ENCODE data around the gene ASNSD1. TPM values are rescaled to one million over a fixed set of nuclear protein-coding genes. Genes with fewer than 3 reads are reported as not detected.

Gene ASNSD1
- total and polyA plus RNA-seq, 2 of the 13 experiments (the other 11 are each of a cell fraction or from before 2014, with no cell fraction given), result 35.1 to 96.6 TPM

DNA sequence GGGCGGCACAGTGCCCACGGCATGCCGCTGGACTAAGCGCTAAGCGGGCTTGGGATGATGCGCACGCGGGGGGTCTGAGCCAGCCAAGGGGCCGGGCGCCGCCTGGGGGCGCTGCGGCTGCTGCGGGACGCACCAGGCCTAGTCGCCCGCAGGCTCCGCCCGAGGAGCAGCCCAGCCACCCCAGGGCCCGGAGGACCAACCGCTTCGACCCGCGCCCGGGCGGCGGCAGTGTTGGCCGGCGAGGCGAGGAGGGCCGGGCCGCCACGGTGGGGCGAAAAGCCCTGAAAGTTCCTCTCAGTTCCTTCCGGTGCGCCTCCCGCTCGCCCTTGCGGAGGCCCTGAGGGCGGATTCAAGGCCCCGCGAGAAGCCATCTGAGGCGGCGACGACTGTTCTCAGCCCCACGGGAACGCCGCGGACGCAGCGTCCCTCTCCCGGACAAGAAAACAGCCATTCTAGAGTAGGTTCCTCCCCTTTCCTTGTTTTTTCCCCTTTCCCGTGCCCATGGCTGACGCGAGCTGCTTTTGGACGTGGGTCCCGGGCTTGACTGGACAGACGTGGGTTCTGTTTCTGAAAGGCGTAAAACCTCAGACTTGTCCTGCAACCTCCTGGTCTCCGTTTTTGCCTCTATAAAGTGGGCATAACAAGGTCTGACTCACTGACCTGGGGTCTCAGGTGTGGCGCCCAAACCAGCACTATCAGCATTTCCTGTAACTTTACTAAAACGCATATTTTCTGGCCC, 13.3 kb downstream of the ASNSD1 start, which contains the start of gene ANKAR (continued):
- TF ChIP-seq, protein P1, sequence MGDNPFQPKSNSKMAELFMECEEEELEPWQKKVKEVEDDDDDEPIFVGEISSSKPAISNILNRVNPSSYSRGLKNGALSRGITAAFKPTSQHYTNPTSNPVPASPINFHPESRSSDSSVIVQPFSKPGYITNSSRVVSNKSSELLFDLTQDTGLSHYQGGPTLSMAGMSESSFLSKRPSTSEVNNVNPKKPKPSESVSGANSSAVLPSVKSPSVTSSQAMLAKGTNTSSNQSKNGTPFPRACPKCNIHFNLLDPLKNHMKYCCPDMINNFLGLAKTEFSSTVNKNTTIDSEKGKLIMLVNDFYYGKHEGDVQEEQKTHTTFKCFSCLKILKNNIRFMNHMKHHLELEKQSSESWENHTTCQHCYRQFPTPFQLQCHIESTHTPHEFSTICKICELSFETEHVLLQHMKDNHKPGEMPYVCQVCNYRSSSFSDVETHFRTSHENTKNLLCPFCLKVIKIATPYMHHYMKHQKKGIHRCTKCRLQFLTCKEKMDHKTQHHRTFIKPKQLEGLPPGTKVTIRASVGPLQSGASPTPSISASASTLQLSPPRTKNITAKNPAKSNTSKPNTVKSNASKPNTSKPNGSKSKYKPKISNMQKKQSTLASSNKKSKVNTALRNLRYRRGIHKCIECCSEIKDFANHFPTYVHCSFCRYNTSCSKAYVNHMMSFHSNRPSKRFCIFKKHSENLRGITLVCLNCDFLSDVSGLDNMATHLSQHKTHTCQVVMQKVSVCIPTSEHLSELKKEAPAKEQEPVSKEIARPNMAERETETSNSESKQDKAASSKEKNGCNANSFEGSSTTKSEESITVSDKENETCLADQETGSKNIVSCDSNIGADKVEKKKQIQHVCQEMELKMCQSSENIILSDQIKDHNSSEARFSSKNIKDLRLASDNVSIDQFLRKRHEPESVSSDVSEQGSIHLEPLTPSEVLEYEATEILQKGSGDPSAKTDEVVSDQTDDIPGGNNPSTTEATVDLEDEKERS (CRISPR knock-in tag; IDR thresholded peaks at IDR 0.05), result peak; percentile 94
- TF ChIP-seq, protein P2, sequence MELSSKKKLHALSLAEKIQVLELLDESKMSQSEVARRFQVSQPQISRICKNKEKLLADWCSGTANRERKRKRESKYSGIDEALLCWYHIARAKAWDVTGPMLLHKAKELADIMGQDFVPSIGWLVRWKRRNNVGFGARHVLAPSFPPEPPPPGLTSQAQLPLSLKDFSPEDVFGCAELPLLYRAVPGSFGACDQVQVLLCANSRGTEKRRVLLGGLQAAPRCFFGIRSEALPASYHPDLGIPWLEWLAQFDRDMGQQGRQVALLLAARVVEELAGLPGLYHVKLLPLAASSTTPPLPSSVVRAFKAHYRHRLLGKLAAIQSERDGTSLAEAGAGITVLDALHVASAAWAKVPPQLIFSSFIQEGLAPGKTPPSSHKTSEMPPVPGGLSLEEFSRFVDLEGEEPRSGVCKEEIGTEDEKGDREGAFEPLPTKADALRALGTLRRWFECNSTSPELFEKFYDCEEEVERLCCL (CRISPR knock-in tag; IDR thresholded peaks at IDR 0.05; ENCODE audit: borderline replicate concordance), result no peak
- peak; percentile 96; the same call in 1 of the 2 replicates for TF ChIP-seq ZNF333 (CRISPR knock-in tag; IDR thresholded peaks at IDR 0.05; ENCODE audit: borderline replicate concordance)
- TF ChIP-seq ZNF879 (CRISPR knock-in tag; IDR thresholded peaks at IDR 0.05), result no peak; the same call in 1 of the 2 replicates
- no peak; the same call in 1 of the 2 replicates for TF ChIP-seq ZMYM2 (CRISPR knock-in tag; IDR thresholded peaks at IDR 0.05)
- peak; percentile 99 for TF ChIP-seq ZNF891 (CRISPR knock-in tag; IDR thresholded peaks at IDR 0.05)
- TF ChIP-seq, protein P3, sequence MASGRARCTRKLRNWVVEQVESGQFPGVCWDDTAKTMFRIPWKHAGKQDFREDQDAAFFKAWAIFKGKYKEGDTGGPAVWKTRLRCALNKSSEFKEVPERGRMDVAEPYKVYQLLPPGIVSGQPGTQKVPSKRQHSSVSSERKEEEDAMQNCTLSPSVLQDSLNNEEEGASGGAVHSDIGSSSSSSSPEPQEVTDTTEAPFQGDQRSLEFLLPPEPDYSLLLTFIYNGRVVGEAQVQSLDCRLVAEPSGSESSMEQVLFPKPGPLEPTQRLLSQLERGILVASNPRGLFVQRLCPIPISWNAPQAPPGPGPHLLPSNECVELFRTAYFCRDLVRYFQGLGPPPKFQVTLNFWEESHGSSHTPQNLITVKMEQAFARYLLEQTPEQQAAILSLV (CRISPR knock-in tag; IDR thresholded peaks at IDR 0.05; ENCODE audit: borderline replicate concordance), result peak; percentile 98; the same call in 1 of the 2 replicates
- TF ChIP-seq, protein P4, sequence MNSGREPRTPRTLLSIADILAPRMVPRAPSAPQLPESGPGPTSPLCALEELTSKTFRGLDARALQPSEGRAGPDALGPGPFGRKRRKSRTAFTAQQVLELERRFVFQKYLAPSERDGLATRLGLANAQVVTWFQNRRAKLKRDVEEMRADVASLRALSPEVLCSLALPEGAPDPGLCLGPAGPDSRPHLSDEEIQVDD (CRISPR knock-in tag; IDR thresholded peaks at IDR 0.05; ENCODE audit: borderline replicate concordance), result no peak; the same call in 1 of the 2 replicates
- peak; percentile 85; the same call in 1 of the 2 replicates for TF ChIP-seq SALL2 (CRISPR knock-in tag; IDR thresholded peaks at IDR 0.05)
- TF ChIP-seq ZNF562 (CRISPR knock-in tag; IDR thresholded peaks at IDR 0.05; ENCODE audit: borderline replicate concordance), result peak; percentile 79; the same call in 1 of the 2 replicates
- no peak; the same call in 1 of the 2 replicates for TF ChIP-seq ZNF460 (CRISPR knock-in tag; IDR thresholded peaks at IDR 0.05; ENCODE audit: borderline replicate concordance)
- TF ChIP-seq, protein P5, sequence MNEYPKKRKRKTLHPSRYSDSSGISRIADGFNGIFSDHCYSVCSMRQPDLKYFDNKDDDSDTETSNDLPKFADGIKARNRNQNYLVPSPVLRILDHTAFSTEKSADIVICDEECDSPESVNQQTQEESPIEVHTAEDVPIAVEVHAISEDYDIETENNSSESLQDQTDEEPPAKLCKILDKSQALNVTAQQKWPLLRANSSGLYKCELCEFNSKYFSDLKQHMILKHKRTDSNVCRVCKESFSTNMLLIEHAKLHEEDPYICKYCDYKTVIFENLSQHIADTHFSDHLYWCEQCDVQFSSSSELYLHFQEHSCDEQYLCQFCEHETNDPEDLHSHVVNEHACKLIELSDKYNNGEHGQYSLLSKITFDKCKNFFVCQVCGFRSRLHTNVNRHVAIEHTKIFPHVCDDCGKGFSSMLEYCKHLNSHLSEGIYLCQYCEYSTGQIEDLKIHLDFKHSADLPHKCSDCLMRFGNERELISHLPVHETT (CRISPR knock-in tag; conservative IDR thresholded peaks at IDR 0.05), result peak; percentile 91
- TF ChIP-seq ZNF317 (CRISPR knock-in tag; IDR thresholded peaks at IDR 0.05), result peak; percentile 76; the same call in 1 of the 2 replicates
- TF ChIP-seq, protein P6, sequence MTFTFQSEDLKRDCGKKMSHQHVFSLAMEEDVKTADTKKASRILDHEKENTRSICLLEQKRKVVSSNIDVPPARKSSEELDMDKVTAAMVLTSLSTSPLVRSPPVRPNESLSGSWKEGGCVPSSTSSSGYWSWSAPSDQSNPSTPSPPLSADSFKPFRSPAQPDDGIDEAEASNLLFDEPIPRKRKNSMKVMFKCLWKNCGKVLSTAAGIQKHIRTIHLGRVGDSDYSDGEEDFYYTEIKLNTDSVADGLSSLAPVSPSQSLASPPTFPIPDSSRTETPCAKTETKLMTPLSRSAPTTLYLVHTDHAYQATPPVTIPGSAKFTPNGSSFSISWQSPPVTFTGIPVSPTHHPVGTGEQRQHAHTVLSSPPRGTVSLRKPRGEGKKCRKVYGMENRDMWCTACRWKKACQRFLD (CRISPR knock-in tag; IDR thresholded peaks at IDR 0.05; ENCODE audit: borderline replicate concordance), result peak; percentile 99
- TF ChIP-seq, protein P7, sequence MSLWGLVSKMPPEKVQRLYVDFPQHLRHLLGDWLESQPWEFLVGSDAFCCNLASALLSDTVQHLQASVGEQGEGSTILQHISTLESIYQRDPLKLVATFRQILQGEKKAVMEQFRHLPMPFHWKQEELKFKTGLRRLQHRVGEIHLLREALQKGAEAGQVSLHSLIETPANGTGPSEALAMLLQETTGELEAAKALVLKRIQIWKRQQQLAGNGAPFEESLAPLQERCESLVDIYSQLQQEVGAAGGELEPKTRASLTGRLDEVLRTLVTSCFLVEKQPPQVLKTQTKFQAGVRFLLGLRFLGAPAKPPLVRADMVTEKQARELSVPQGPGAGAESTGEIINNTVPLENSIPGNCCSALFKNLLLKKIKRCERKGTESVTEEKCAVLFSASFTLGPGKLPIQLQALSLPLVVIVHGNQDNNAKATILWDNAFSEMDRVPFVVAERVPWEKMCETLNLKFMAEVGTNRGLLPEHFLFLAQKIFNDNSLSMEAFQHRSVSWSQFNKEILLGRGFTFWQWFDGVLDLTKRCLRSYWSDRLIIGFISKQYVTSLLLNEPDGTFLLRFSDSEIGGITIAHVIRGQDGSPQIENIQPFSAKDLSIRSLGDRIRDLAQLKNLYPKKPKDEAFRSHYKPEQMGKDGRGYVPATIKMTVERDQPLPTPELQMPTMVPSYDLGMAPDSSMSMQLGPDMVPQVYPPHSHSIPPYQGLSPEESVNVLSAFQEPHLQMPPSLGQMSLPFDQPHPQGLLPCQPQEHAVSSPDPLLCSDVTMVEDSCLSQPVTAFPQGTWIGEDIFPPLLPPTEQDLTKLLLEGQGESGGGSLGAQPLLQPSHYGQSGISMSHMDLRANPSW (CRISPR knock-in tag; IDR thresholded peaks at IDR 0.05; ENCODE audit: borderline replicate concordance), result peak; percentile 68; the same call in 1 of the 2 replicates

Measured in HepG2 (cell line).